ENCODE measurements around the gene PDIK1L. TPM values are rescaled to one million over a fixed set of nuclear protein-coding genes. Genes with fewer than 3 reads are reported as not detected.

Gene PDIK1L
- total and polyA plus RNA-seq, 9 of the 15 experiments (the other 6 are each of a cell fraction or from before 2014, with no cell fraction given) = 12.8 to 30.2 (median 21.5) TPM

DNA sequence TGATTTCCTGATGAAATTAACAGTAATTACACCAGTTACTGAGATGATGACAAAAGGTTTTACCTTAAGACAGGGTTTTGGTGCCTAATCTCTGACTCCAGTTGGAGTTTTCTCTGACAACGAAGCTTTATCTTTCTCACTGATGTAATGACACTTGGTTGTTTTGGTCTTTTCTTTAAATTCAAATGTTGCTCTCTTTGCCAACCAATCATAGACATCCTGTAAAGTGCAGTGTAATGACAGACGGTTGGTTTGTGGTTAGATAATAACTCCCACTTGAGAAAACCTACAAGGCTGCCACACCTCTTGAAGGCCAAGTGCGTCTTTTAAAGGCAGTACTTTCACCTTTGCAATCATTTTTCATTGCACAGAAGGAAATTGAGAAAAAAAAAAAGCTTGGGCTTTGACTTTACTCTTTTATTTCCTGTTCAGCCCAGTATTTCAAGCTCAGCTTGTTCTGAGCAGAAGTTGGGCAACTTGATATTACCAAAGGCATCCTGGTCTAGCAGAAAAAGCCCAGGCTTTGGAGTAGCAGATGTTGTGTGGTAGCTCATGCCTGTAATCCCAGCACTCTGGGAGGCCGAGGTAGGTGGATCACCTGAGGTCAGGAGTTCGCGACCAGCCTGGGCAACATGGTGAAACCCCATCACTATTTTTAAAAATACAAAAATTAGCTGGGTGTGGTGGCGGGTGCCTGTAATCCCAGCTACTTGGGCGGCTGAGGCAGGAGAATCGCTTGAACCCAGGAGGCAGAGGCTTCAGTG is 14.9 kb downstream of the PDIK1L start (continued):
- TF ChIP-seq MGA (IDR thresholded peaks at IDR 0.05) (peak; percentile 51; the same call in 1 of the 2 replicates), FUS (optimal IDR thresholded peaks at IDR 0.05; ENCODE audit: low read depth, low read length) (no peak), MTA1 (IDR thresholded peaks at IDR 0.05; ENCODE audit: borderline replicate concordance) (peak; percentile 78; the same call in 1 of the 2 replicates), ZNF561 (CRISPR knock-in tag; conservative IDR thresholded peaks at IDR 0.05) (peak; percentile 49; the same call in 1 of the 2 replicates), RBM25 (IDR thresholded peaks at IDR 0.05; ENCODE audit: low read depth, low read length, severe bottlenecking) (peak; percentile 77), HOMEZ (CRISPR knock-in tag; IDR thresholded peaks at IDR 0.05) (no peak), HLTF (IDR thresholded peaks at IDR 0.05) (peak; percentile 37; the same call in 1 of the 2 replicates), PHF21A (IDR thresholded peaks at IDR 0.05; ENCODE audit: borderline replicate concordance, low read depth) (no peak), ZNF280B (CRISPR knock-in tag; IDR thresholded peaks at IDR 0.05) (no peak), E2F3 (CRISPR knock-in tag; IDR thresholded peaks at IDR 0.05) (peak; percentile 76)
